ENCODE data around the gene KCNC3. TPM values are rescaled to one million over a fixed set of nuclear protein-coding genes. Genes with fewer than 3 reads are reported as not detected.

The KCNC3 gene
- total and polyA plus RNA-seq, 2 of the 13 experiments (the other 11 are each of a cell fraction or from before 2014, with no cell fraction given): 0.29 to 1.7 TPM

GRCh38 chr19:50376166-50377050 lies 47.2 kb upstream of the KCNC3 start, which contains the start of gene NR1H2 (continued):
- no peak for TF ChIP-seq HBP1 (CRISPR knock-in tag; IDR thresholded peaks at IDR 0.05; ENCODE audit: low read depth)
- no peak for TF ChIP-seq ARHGAP35 (CRISPR knock-in tag; IDR thresholded peaks at IDR 0.05; ENCODE audit: borderline replicate concordance)
- TF ChIP-seq GZF1 (CRISPR knock-in tag; IDR thresholded peaks at IDR 0.05): no peak
- peak; percentile 75 for TF ChIP-seq TAF1 (CRISPR knock-in tag; IDR thresholded peaks at IDR 0.05)
- TF ChIP-seq SMAD9 (CRISPR knock-in tag; IDR thresholded peaks at IDR 0.05): no peak
- TF ChIP-seq SOX13 (IDR thresholded peaks at IDR 0.05): no peak
- TF ChIP-seq SOX13 (CRISPR knock-in tag; conservative IDR thresholded peaks at IDR 0.05 in 1 of 2, IDR thresholded peaks at IDR 0.05 in 1 of 2): peak in 1 of 2 experiments; percentile 35; a peak in 1 of 4 replicates
- TF ChIP-seq ZNF354B (CRISPR knock-in tag; IDR thresholded peaks at IDR 0.05): no peak
- TF ChIP-seq ZNF20 (CRISPR knock-in tag; IDR thresholded peaks at IDR 0.05): no peak
- TF ChIP-seq CEBPB (IDR thresholded peaks at IDR 0.05; ENCODE audit: borderline replicate concordance, low read depth, low read length): peak; percentile 75; the same call in 1 of the 2 replicates
- TF ChIP-seq PAWR (CRISPR knock-in tag; IDR thresholded peaks at IDR 0.05; ENCODE audit: borderline replicate concordance): 0 out of 2 replicates have a peak, but pooled peaks have one; percentile 14
- TF ChIP-seq ZNF720 (CRISPR knock-in tag; IDR thresholded peaks at IDR 0.05): no peak
- TF ChIP-seq SMAD1 (CRISPR knock-in tag; IDR thresholded peaks at IDR 0.05; ENCODE audit: borderline replicate concordance, low read depth): no peak
- peak; percentile 43; the same call in 1 of the 2 replicates for TF ChIP-seq NFYB (CRISPR knock-in tag; IDR thresholded peaks at IDR 0.05)
- peak; percentile 85; the same call in 1 of the 2 replicates for TF ChIP-seq IRF2 (CRISPR knock-in tag; IDR thresholded peaks at IDR 0.05)
- no peak for TF ChIP-seq POLR2AphosphoS2 (IDR thresholded peaks at IDR 0.05; ENCODE audit: low read depth, low read length)
- TF ChIP-seq TRIM24 (CRISPR knock-in tag; IDR thresholded peaks at IDR 0.05): no peak
- TF ChIP-seq BCL6 (CRISPR knock-in tag; IDR thresholded peaks at IDR 0.05): peak; percentile 45; the same call in 1 of the 2 replicates
- TF ChIP-seq, protein P1, sequence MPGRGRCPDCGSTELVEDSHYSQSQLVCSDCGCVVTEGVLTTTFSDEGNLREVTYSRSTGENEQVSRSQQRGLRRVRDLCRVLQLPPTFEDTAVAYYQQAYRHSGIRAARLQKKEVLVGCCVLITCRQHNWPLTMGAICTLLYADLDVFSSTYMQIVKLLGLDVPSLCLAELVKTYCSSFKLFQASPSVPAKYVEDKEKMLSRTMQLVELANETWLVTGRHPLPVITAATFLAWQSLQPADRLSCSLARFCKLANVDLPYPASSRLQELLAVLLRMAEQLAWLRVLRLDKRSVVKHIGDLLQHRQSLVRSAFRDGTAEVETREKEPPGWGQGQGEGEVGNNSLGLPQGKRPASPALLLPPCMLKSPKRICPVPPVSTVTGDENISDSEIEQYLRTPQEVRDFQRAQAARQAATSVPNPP (CRISPR knock-in tag; IDR thresholded peaks at IDR 0.05): no peak
- no peak for TF ChIP-seq ZNF460 (CRISPR knock-in tag; IDR thresholded peaks at IDR 0.05; ENCODE audit: borderline replicate concordance)
- peak; percentile 84; the same call in 1 of the 2 replicates for TF ChIP-seq TGIF2 (CRISPR knock-in tag; IDR thresholded peaks at IDR 0.05)
- TF ChIP-seq ZNF333 (CRISPR knock-in tag; IDR thresholded peaks at IDR 0.05; ENCODE audit: borderline replicate concordance): no peak
- no peak for TF ChIP-seq SNAI1 (CRISPR knock-in tag; IDR thresholded peaks at IDR 0.05; ENCODE audit: borderline replicate concordance)
- peak; percentile 77 to 81; a peak in 3 of 4 replicates for TF ChIP-seq HMGXB4 (CRISPR knock-in tag; IDR thresholded peaks at IDR 0.05; ENCODE audit: borderline replicate concordance in 1 of 2, low read depth in 1 of 2)

Data from HepG2 (cell line).